Astrocyte of the spinal cord (primary cell): ENCODE measurements around the gene CHD6.
A peak's percentile ranks its signal among the peaks of the same experiment; 100 is the strongest.

ENCODE experiments used
- DNase-seq: peaks from one replicate; pipeline ENCODE4 v3.0.0; 2011; ENCODE audit warnings: low read depth, low spot score
- H3K4me3 ChIP-seq: 2 replicates; pipeline ENCODE4 v1.5.1; 2011; ENCODE audit warnings: low read depth, mild to moderate bottlenecking, low read length, moderate library complexity
- in situ Hi-C: cut with HindIII; loops from 2 replicates; pipeline ENCODE4 v1.10.0; 2017; ENCODE audit warnings: low sequenced_read_pairs
- TF ChIP-seq, protein P1 (sequence below): IDR thresholded peaks from 2 replicates; pipeline ENCODE4 v1.5.1; 2012; ENCODE audit warnings: low read depth, mild to moderate bottlenecking, low read length, inconsistent platforms

Gene CHD6

DNA sequence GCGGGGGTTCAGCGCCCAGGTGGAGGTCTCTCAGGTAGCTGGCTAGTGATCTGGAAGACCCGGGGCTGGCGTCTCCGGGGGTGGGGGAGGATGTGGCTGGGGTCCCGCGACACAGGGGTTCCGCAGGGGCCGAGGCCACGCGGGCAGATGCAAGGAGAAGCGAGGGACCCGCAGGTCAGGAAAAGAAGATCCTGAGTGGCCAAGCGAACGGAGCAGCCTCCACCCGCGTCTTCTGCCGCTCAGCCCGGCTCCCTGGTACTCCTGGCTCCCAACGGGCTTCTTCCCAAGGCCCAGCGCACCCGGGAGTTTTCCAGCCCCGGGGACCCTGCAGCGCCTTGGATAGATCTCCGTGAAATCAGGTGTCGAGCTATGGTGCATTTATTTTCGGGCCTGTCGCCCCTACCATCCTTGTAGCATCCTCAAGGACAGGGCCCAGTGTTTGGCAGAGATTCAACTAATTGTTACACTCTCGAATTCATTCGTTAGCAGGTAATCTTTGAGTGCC lies 682 bp upstream of the CHD6 start:
- DNase-seq = peak; percentile 4
- in situ Hi-C loops = no loop called here
- TF ChIP-seq, protein P1, sequence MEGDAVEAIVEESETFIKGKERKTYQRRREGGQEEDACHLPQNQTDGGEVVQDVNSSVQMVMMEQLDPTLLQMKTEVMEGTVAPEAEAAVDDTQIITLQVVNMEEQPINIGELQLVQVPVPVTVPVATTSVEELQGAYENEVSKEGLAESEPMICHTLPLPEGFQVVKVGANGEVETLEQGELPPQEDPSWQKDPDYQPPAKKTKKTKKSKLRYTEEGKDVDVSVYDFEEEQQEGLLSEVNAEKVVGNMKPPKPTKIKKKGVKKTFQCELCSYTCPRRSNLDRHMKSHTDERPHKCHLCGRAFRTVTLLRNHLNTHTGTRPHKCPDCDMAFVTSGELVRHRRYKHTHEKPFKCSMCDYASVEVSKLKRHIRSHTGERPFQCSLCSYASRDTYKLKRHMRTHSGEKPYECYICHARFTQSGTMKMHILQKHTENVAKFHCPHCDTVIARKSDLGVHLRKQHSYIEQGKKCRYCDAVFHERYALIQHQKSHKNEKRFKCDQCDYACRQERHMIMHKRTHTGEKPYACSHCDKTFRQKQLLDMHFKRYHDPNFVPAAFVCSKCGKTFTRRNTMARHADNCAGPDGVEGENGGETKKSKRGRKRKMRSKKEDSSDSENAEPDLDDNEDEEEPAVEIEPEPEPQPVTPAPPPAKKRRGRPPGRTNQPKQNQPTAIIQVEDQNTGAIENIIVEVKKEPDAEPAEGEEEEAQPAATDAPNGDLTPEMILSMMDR = no peak
- peak overlapping the region; percentile 78 for H3K4me3 ChIP-seq

DNA sequence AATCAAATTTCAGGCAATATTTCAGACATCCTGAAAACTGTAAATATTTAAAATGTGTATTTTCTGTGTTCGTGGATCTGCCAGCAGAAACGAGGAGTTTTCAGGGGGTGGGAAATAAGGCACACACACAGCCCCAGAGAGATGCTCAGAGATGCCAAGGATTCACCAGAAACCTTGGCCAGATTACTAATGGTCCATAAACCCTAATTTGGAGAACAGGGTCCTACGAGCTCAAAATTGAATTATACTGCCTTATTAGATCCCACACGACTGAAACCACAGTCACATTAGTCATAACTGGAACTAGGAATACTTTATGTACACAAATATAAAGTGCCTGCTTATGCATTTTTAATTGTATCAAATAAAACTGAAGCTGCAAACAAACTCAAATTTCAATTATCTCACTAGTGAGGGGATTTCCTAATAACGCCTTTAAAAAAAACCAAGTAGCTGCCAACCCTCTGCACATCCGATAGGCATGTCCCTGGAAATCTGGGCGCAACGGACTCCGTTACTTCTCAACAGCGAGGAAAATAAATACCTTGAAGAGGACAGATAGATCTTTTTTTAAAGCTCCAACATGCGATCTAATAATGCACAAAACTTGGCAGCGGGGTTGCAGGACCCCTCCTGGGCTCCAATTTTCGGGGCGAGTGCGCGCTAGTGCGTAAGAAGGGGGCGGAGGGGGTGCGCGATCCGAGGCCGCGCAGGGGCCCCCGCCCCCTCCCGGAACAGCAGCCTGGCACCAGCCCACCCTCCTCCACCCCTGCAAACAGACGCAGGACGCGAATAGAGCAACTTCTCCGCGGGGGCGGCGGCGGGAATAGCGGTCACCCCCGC lies 897 bp downstream of the CHD6 start:
- peak; percentile 28 for DNase-seq
- TF ChIP-seq, protein P1 = no peak
- peak overlapping the region; percentile 78 for H3K4me3 ChIP-seq
- in situ Hi-C loops = no loop called here

DNA sequence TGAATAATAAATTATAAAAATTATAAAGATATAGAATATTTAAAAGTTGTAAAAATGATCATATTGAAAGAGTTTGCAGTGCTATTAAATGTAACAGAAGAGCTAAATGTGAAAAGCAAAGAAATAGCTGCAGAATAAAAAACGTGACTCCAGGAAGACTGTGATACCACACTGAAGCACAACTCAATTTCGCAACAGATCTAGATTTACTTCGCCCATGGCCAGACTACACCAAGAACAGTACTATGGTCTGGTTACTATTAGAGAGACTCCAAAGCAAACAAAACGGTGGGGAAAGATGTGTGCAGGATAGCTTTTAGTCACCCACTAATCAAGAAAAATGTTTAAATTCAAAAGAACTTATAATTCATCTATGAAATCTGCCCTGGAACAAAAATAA lies 1.9 kb downstream of the CHD6 start:
- H3K4me3 ChIP-seq = no peak overlapping the region
- TF ChIP-seq, protein P1 = no peak
- in situ Hi-C loops = no loop called here
- no peak for DNase-seq

DNA sequence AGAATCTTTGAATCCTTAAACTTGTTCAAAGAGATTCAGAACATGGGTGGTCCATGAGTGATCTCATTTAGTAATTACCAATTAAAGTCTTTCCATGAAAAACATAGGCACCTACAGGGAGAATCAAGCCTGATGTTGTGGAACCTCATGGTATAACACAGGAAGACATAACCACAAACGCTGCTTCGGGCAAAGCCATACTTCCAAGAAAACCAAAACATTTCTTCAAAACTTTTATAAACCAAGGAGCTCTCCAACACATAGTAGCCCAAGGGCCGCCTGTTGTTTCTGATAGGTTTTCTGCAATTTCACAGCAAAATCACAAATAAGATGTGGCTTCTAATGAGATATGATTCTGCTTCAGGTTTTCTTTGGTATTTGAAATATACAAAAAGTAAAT lies 2.5 kb downstream of the CHD6 start:
- in situ Hi-C loops = no loop called here
- DNase-seq = no peak
- TF ChIP-seq, protein P1 = no peak
- no peak overlapping the region for H3K4me3 ChIP-seq

DNA sequence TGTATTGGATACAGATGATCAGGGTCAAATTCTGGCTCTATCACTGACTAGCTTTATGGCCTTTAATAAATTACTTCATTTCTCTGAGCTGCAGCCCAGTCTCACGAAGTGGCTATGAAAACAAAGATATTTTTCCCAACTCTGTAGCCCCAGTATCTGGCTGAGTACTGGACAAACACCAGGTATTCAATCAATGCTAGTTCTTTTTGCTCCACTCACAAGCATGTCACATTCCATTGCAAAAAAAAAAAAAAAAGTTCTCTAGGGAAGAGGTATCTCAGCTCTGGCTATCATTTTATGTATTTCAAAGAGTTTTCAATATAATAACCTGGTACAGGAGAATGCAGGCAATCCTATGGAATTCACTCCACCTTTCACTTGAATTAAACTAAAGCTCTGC lies 3.1 kb downstream of the CHD6 start:
- no peak overlapping the region for H3K4me3 ChIP-seq
- in situ Hi-C loops = no loop called here
- TF ChIP-seq, protein P1 = no peak
- no peak for DNase-seq

DNA sequence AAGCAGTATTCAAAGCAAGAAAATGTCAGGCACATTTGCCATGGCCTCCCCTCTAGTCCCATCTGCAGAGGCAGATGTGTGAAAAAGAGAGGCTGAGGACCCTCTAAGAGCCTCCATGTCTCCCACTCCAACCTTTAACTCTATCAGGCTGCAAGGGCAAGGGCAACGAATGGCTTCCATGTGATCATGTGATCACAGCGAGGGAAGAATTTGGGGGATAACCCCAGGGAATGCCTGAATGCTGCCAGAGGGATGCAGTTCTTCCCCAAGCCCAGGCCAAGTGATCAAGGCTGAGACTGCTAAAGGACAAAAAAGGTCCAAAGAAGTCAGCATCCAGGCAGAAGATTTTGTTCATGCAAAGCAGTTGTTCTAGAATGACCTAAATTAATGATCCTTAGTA lies 4.9 kb downstream of the CHD6 start:
- H3K4me3 ChIP-seq = no peak overlapping the region
- in situ Hi-C loops = no loop called here
- no peak for DNase-seq
- TF ChIP-seq, protein P1 = no peak
